NCI-H524 treated with DMSO at 0.1 percent for 48 hours (cell line): Measurements from ENCODE around the gene SORL1-AS1.
A peak's percentile ranks its signal among the peaks of the same experiment; 100 is the strongest.
"Not testable (repeated sequence)": the region's sequence is repeated elsewhere in the genome, so short reads cannot be mapped to it uniquely, and the experiment has no call there.

Experiments used
- DNase-seq: peaks from one replicate; lab custom pipeline; 2025; lab: John Stamatoyannopoulos, UW

SORL1-AS1 gene

DNA sequence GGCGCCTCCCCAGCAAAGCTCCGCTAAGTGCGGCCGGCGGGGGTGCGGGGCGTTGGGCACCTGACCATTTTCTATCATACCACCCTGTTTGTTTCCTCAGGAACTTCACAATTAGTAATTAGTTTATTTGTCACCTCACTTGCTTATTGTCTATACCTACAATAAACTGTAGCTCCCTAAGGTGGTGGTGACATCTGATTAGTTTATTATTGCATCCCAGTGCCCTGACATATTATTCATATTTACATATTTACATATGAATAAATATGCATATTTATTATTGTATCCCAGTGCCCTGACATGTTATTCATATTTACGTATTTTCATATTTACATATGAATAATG lies 25.4 kb downstream of the SORL1-AS1 start:
- no peak for DNase-seq

DNA sequence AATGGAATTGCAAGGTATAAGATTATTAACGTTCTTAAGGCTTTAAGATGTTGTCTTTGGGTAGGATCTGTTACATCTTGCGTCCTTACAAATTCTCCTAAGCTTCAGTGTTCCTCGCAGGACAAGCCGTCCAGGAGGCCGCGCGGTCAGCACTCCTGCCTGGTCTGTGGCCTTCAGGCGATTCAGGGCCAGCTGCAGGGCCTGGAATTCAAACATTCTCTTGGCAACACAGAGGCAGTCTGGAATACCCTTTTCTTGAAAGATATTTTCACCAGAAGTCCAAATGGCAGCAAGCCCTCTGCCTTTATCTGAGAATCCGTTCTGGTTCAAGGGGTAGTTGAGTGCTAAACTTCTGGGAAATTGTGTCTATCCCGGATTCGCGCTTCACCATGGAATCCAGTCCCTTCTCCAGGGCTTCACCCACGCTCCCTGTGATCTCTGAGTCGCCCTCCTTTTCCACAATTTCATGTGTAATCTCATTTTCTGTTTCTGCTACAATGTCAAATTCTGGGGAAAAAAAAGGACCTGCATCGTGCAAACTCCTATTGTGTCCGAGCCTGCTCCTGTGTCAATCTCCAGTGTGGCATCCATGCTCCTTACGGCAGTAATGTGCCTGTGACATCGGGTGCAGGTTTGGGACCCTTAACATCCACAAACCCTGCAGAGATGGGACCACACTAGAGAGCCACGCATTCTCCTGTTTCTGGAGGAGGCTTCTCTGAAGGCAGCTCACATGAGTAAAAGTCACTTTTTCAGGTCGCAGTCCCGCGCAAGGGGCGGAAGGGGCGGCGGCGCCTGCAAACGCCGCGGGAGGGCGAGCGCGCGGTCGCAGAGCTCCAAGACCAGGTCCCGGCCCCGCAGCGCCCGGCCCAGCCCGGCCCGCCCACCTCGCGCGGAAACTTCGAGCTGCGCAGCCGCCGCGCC lies 26.0 kb downstream of the SORL1-AS1 start:
- no peak for DNase-seq

DNA sequence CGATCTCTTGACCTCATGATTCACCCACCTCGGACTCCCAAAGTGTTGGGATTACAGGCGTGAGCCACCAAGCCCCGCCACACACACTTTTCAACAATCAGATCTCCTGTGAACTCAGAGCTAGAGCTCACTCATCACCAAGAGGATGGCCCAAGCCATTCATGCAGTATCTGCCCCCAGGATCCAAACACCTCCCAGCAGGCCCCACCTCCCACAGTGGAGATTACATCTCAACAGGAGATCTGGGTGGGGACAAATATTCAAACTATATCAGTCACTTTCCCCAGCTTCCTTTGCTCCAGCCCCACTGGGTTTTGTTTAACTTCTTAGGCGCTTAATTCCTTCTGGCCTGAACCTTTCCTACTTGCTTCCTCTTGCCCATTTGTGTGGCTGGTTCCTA lies 26.9 kb downstream of the SORL1-AS1 start:
- no peak for DNase-seq

DNA sequence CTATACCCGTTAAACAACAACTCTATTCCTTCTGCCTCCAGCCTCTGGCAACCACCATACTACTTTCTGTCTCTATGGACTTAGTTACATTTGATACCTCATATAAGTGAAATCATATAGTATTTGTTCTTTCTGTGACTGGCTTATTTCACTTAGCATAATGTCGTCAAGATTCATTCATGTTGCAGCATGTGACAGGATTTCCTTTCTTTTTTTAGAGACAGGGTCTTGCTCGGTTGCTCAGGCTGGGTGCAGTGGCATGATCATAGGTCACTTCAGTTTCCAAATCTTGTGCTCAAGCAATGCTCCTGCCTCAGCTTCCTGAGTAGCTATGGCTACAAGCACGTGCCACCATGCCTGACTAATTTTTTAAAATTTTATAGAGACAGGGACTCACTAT lies 30.1 kb downstream of the SORL1-AS1 start:
- DNase-seq: no peak

DNA sequence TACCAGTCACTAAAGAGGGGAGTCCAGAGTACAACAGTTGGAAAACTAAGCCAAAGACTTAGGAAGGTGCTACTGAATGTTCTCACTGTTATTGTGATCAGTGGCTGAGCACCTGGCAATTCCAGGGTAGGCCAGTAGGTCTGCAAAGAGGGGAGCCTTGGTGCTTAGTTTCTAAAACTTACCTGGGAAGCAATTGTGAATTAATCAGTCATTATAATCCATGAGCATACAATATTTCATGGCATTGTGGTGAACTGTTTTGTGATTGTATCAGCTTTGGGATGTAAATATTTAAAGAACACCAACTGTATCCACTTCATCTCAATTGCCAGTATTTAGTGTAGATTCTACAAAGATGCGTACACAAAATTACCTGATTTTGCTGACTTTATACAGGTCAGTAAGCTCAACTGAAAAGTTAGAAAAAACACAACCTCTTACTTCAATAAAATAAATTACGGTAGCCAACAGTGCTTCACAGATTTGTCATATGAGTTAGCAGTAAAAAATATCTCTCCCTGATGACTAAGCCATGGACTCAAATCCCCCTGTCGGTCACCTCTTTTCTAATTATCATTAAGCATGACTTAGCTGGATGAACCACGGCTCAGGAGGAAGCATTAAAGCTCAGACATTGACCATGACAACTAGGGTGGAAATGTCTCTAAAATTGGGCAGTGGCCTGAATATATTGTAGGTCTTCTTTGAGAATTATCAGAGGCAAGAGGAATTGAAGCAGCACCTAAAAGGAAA lies 31.4 kb downstream of the SORL1-AS1 start:
- no peak for DNase-seq

DNA sequence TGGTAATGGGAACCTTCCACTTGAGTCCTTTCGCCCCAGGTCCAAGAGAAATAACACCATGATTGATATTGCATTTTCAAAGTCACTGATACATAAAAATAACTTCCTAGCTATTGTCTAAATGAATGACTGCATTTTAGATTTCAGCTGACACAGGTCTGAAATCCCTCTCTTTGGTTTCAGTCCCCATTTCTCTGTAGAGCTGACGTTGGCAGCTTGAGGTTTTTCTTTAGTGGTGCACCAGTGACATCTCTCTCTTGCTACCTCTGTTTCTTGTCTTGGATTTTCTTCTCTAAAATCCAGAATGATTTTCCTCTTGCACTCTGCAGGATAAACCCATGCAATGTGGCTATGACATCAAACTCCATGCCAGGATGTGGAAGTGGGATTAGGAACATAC lies 32.4 kb downstream of the SORL1-AS1 start:
- DNase-seq: no peak

DNA sequence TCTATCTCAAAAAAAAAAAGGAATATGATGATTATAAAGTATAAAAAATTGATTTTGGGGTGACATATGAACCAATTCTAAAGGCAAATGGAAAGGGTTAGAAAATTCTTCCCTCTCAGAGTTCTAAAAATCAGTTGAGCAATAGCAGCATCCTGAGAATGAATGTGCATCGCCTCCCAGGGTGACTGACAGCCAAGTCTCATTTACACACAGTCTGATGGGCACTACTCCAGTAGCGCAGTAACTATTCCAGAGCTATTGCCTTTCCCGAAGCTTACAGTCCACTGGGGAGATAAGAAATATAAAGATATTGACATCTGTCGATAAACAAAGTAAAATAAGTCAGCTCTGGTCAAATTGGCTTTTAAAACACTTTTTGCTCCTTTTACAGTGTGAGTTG lies 32.9 kb downstream of the SORL1-AS1 start:
- no peak for DNase-seq

DNA sequence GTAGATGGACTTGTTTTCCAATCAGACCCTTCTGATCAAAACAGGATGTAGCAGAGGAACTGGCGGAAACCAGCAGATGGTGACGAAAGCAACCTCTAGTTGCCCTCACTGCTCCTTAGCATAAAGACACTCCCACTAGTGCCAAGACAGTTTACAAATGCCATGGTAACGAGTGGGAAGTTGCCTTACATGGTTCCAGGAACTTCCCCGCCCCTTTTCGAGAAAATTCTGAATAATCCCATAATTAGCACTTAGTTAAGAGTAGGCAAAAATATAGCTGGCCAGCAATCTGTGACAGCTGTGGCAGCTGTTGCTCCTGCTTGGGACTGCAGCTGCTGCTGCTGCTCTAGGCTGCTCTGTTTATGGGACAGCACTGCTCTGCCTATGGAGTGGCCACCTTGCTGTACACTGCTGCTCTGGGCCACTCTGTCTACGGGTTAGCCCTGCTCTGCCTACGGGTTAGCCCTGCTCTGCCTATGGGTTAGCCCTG lies 34.1 kb downstream of the SORL1-AS1 start:
- peak; percentile 74 for DNase-seq

DNA sequence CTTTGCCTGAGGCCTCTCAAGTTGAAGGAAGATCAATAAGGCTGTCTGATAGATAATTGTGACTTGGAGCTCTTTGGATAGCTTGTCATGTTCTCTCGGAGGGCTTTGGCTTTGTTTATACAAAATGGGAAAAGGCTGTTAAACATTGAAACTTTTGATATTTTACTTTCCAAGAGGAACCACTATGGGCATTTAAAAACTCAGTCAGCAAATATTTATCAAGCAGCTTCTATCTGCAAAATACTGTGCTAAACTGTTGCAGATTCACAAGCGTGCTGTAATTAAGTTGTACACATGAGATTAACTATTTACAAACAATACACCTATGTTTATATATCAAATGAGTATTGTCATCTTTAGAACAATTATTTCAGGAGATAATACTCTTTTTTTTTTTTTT lies 35.2 kb downstream of the SORL1-AS1 start:
- no peak for DNase-seq

DNA sequence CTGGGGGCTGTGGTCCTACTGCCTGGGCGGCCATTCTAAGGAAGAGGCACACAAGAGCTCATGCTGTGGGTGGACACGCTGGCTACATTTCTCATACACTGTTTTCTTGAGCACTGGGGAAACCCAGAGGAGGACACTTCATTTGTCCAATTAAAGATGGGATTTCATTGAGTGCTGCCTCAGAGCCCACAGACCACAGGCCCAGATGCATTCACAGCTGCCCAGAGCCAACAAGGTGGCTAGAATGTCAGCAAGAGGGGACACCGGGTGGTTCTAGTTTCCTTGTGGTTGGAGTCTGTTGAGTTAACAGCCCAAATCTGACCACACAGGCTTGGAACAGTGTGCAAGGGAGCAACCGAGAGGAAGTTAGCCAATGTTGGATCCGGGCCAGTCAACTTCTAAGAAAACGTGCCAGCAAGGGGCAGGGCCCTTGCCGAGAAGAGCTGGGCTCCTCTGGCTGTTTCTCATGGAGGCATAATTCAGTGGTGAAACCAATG lies 35.7 kb downstream of the SORL1-AS1 start:
- no peak for DNase-seq

DNA sequence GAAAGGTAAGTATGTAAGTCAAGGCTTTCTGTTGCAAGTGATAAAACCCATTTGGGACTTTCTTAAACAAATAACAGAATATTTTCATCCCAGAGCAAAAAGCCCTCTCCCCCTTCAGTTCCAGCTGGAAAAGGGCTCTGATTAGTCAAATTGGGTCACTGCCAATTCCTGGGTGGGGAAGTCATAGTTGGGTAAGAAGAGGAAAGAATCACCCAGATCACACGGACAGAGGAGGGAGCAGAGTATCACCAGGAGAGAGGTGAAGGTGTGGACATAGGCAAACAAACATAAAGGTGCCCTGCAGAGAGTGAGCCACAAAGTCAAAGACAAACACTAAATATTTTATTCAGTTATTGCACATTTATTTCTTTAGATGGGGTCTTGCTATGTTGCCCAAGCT lies 36.9 kb downstream of the SORL1-AS1 start:
- DNase-seq: no peak

DNA sequence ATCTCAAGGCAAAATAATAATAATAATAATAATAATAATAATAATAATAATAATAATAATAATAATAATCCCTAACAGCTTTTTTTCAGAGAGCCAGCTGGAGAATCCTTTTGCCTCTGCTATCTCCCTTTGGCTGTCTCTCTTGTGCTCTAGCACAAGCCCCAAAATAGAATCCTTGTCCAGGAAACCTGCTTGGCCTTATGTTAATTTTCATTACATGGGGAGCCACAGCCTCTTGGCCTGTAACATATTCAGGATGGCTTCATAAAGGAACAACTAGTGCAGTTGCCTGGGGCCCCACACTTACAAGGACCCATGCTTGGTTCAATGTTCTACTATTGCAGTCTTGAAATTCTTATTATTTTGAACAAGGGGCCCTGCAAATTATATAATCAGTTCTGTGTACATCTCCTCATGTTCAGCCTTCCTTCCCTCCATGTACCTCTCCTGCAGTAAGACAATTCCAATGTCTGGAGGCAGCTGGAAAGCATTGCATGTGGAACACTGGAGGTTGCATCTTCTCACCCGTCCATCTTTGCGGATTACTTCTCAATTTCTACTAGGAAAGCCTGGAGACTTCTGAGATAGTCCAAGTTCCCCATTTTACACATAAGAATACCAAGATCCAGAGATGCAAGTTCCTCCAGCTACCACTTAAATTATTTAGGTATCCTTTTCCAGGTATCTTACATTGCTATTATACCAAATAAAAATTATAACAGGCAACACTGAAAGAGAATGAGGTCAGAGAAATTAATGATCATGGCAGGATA lies 38.4 kb downstream of the SORL1-AS1 start:
- no peak for DNase-seq

DNA sequence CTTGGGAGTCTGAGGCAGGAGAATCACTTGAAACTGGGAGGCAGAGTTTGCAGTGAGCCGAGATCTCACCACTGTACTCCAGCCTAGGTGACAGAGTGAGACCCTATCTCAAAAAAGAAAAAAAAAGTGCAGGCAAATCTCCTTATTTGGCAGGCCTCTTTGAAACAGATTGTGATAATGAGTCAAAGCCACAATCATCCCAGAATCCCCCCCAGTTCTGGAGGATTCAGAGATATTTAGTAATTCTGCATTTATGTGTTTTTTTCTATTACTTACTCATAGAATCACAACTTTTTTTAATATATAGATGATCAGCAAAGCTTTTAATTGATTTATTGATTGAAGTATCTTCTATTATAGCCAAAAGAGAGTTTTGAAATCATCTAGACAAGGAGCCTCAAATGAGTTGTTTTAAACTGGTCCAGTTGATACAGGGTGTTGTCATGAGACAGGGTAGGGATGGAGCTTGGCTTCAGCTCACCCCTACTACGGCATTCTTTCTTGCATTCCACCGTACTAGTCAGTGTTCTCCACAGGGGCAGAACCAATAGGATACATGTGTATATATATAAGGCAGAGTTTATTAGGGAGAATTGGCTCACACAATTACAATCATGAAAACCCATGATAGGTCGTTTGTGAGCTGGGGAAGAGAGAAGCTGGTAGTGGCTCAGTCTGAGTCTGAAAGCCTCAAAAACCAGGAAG lies 39.9 kb downstream of the SORL1-AS1 start:
- DNase-seq: no peak

DNA sequence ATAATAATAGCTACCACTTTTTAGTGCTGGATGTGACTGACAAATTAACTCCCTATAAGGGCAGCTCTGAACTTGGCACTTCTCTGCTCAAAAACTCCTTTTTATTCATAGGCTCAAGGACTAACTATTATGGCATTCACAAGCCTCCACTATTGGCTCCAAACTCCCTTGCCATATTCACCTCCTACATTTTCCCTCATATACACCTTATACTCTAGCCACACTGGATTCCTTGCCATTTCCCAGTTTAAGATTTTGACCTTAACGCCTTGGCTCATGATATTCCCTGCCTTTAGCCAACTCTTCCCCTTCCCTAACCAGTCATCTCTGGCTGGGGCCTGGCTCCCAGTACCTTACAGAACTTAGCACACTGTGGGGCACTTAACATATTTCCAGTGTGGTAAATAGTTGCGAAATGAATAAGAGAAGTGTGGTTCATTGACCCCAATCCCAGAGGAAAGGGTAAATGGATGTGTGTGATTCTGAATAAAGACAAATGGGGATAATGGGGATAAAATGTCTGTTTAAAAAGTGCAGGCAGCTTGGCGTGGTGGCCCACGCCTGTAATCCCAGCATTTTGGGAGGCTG lies 40.7 kb downstream of the SORL1-AS1 start:
- no peak for DNase-seq

DNA sequence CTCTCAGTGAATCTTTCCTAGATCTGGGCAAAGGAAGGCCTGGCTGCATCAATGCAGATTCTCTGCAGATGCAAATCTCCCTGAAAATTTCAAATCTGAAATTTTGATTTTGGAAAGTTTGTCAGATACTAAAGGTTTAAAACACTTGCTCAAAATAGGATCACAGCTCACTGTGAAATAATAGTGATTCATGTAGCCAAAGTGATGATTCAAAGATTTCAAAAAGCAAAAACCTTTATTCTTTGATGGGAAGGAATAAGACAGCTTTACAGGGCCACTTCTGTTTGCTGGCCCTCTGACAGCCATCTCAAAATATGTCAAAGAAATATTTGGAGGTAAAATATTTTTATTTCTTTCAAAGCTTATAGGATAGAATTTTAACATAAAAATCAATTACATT lies 41.4 kb downstream of the SORL1-AS1 start:
- not testable (repeated sequence) for DNase-seq

DNA sequence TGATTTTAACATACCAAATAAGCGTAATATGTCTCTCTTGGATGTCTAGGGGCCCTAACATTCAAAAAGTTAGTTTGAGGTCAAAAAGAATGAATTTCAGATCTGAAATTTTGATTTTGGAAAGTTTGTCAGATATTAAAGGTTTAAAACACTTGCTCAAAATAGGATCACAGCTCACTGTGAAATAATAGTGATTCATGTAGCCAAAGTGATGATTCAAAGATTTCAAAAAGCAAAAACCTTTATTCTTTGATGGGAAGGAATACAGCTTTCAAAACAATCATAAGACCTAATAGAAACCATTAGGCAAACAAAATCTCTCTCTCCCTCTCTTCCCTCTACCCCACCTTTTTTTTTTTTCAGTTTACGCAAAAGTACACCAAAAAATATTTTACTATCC lies 42.7 kb downstream of the SORL1-AS1 start:
- DNase-seq: not testable (repeated sequence)

DNA sequence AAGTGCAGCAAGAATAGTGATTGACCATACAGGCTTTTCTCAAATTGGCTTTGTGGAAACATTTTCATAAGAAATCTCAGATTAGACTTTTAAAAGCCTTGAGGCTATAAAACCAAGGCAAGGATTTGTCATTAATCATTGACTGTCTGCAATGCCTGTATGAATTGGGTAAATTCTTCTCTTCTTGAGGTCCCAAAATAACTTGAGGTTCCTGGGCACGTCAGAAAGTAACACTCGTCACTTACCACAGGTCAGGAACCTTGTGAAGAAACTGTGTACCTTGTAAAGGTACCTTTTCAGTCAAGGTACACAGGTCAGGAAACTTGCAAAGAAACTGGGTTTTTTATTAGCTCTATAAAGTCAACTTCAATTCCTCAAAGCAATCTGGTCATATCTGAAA lies 43.9 kb downstream of the SORL1-AS1 start:
- DNase-seq: no peak

DNA sequence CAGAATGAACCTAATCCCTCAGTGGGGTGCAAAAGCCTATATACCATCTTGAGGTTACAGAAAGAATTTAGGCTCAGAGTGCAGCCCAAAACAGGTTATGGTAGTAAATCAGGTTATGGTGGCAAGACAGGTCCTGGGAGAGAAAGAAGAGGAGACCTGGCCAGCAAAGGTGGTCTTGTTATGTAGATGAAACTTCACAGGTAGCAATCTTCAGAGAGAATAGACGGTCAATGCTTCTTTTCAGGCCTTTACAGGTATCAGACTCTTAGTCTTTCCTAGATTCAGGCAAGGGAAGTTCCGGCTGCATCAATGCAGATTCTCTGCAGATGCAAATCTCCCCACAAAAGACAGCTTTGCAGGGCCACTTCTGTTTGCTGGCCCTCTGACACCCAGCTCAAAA lies 46.5 kb downstream of the SORL1-AS1 start:
- no peak for DNase-seq

DNA sequence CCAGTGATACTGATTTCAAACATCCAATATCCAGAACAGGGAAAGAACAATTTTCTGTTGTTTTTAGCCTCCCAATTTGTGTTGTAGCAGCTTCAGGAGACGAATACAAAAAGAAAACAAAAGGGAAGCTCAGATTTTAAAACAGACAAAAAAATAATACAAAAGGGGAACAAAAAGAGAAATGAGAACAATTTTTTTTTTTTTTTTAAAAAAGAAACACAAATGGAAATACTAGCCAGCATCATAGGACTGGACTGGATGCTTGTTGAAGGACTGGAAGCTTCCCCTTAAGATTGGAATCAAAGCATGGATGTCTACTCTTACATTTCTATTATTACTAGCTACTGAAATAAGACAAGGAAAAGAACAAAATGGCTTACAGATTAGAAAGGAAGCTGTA lies 47.1 kb downstream of the SORL1-AS1 start:
- DNase-seq: no peak

DNA sequence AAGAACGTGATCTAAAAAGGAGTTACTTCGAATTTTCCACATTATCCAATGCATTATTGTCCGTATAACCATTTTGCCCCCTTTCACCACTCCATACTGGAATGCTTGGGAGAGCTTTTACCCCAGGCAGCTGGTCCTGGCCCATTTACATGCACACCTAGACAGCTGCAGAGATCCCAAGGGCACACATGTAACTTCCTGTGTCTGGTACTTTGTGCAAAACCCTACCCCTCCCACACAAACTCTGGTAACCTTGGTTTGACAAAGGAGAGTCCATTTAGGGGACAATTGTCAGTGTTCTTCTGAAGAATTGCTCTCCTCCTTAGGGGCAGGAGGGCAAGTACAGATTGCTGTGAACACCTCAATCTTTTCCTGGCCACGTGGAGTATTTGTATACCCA lies 58.0 kb downstream of the SORL1-AS1 start:
- DNase-seq: no peak

DNA sequence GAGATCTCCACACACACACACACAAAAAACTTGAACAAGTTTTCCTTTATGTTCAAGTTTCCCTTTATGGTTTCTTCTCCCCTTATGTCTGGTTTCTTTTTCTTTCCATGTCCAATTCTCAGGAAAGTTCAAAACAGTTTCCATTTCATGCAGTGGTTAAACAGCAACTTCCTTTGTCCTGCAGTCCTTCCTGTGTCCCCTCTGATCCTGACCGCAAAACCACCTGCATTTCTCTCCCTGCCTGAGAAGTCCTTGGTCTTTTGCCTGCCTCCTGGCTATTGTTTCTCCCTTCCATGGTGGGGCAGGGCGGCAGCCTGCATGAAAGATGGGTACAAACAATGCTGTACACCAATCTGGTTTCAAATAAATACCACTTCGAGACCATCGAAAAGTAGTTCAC lies 58.9 kb downstream of the SORL1-AS1 start:
- no peak for DNase-seq
